ENCODE results near the gene CYFIP1. TPM values are rescaled to one million over a fixed set of nuclear protein-coding genes. Genes with fewer than 3 reads are reported as not detected.
"Not testable (repeated sequence)": the region's sequence is repeated elsewhere in the genome, so short reads cannot be mapped to it uniquely, and the experiment has no call there.

Gene CYFIP1
- total RNA-seq, 1 donor from 2014 or later: 59.5 TPM

DNA sequence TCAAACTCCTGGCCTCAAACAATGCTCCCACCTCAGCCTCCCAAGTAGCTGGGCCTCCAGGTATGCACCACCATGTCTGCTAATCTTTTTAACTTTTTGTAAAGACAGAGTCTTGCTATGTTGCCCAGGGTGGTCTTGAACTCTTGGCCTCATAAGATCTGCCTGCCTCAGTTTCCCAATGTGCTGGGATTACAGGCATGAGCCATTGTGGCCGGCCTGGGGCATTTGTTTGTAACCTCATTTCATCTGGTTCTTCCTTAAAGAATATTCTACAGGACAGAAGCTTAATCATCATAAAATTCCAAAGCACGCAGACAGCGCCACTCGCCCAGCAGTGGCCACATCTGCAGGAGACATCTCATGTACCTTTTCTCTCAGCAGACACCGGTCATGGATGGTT lies 23.6 kb upstream of the CYFIP1 start:
- DNase-seq (ENCODE audit: low read depth) (no peak), FAIRE-seq (no peak)
- TF ChIP-seq, protein P1, sequence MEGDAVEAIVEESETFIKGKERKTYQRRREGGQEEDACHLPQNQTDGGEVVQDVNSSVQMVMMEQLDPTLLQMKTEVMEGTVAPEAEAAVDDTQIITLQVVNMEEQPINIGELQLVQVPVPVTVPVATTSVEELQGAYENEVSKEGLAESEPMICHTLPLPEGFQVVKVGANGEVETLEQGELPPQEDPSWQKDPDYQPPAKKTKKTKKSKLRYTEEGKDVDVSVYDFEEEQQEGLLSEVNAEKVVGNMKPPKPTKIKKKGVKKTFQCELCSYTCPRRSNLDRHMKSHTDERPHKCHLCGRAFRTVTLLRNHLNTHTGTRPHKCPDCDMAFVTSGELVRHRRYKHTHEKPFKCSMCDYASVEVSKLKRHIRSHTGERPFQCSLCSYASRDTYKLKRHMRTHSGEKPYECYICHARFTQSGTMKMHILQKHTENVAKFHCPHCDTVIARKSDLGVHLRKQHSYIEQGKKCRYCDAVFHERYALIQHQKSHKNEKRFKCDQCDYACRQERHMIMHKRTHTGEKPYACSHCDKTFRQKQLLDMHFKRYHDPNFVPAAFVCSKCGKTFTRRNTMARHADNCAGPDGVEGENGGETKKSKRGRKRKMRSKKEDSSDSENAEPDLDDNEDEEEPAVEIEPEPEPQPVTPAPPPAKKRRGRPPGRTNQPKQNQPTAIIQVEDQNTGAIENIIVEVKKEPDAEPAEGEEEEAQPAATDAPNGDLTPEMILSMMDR (IDR thresholded peaks at IDR 0.05; ENCODE audit: insufficient read depth, low read length, severe bottlenecking): no peak
- peaks cover 12% of the 10 kb centered on the region for H3K36me3 ChIP-seq (ENCODE audit: control insufficient read depth, insufficient read depth, low read length)
- H3K27me3 ChIP-seq (ENCODE audit: control insufficient read depth, insufficient read depth, low read length): no peaks in the 10 kb centered on the region
- no peak overlapping the region for H3K4me3 ChIP-seq (ENCODE audit: low read depth, low read length)

DNA sequence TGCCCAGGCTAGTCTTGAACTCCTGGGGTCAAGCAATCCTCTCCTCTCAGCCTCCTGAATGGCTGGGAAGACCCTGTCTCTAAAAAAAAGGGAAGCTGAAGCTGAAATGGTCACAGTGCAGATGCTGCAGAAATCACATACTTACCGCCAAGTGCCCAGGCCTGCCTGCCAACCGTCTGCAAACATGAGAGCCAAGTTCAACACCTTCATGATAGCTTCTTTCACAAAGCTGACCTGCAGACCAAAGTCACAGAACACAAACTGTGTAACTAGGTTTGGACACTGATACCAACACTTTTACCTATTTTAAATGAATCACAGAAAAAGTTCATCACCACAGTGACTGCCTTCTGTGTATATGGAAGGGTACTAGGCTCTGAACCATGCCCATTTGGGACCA lies 22.8 kb upstream of the CYFIP1 start:
- TF ChIP-seq, protein P1 (IDR thresholded peaks at IDR 0.05; ENCODE audit: insufficient read depth, low read length, severe bottlenecking): no peak
- no peak for DNase-seq (ENCODE audit: low read depth)
- Histone ChIP-seq H3K4me3 (ENCODE audit: low read depth, low read length) (no peak overlapping the region), H3K27me3 (ENCODE audit: control insufficient read depth, insufficient read depth, low read length) (no peaks in the 10 kb centered on the region), H3K36me3 (ENCODE audit: control insufficient read depth, insufficient read depth, low read length) (peaks cover 12% of the 10 kb centered on the region)
- no peak for FAIRE-seq

DNA sequence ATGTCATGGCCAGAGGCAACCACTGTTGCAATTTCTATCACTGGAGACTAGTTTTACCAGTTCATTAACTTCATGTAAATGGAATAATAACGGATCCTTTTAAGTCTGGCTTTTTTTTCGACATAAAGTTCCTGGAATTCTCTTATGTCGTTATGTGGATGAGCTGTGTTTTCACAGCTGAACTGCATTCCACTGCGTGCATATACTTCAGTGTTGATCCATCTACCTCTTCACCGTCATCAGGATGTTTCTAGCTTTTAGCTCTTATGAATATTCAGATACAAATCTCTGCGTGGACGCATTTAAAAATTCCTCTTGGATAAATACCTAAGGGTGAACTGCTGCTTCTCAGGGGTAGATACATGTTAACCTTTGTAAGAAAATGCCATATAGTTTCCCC lies 15.6 kb upstream of the CYFIP1 start:
- TF ChIP-seq, protein P1 (IDR thresholded peaks at IDR 0.05; ENCODE audit: insufficient read depth, low read length, severe bottlenecking): no peak
- H3K27me3 ChIP-seq (ENCODE audit: control insufficient read depth, insufficient read depth, low read length): no peaks in the 10 kb centered on the region
- DNase-seq (ENCODE audit: low read depth) (no peak), FAIRE-seq (no peak)
- H3K36me3 ChIP-seq (ENCODE audit: control insufficient read depth, insufficient read depth, low read length): no peaks in the 10 kb centered on the region
- H3K4me3 ChIP-seq (ENCODE audit: low read depth, low read length): no peak overlapping the region

DNA sequence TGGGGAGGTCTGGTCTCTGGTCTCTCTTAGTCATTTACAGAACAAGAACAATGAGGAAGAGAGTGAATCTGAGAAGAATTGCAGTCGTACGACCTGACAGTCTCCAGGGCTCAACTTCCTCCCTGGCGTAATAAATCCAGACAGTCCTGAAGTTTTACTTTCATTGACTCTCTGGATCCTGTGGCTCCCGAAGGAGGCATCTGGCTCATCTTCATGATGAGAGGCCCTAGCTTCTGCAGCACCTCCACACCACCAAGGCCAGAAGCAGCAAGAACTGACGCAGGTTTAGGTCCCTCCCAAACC lies 11.8 kb upstream of the CYFIP1 start:
- Histone ChIP-seq H3K4me3 (ENCODE audit: low read depth, low read length) (no peak overlapping the region), H3K36me3 (ENCODE audit: control insufficient read depth, insufficient read depth, low read length) (no peaks in the 10 kb centered on the region), H3K27me3 (ENCODE audit: control insufficient read depth, insufficient read depth, low read length) (no peaks in the 10 kb centered on the region)
- DNase-seq (ENCODE audit: low read depth): no peak
- TF ChIP-seq, protein P1 (IDR thresholded peaks at IDR 0.05; ENCODE audit: insufficient read depth, low read length, severe bottlenecking): no peak
- FAIRE-seq: no peak

DNA sequence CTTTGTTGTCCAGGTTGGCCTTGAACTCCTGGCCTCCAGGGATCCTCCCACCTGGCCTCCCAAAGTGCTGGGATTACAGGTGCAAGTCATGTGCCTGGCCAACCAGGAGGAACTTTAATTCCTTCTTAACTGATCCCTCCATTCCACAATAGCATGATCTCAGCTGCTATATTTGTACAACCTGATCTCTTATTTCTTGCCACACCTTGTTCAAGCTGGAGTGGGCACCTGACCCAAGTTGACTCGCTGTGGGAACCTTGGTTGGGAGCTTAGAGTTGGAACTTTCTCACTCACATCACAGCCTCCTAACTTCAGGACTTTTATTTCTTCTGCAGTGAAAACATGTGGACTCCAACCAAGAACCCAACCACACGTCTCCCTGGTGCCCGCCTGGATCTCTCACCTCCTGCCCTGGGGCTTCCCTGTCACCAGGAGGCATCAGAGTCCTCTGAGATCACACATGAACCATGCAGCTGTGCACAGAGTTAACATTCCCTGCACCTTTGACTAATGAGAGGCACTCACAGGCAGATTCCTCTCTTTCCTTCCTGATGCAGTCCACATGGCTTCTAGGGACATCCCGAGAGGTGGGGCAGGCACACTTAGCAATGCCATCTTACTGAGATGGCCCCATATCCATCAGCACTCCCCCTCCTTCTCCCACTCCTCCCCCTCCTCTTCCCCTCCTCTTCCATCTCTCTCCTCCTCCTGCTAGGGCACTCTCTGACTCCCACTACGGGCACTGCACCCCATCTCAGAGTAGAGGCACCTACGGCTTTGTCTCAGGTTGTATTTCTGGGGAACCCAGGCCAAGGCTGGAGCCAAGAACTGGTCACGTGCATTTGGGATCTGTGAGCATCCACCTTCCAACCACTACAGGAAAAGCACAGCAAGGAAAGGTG lies 9.7 kb upstream of the CYFIP1 start:
- TF ChIP-seq, protein P1 (IDR thresholded peaks at IDR 0.05; ENCODE audit: insufficient read depth, low read length, severe bottlenecking): peak; percentile 16
- H3K27me3 ChIP-seq (ENCODE audit: control insufficient read depth, insufficient read depth, low read length): no peaks in the 10 kb centered on the region
- FAIRE-seq (no peak), DNase-seq (ENCODE audit: low read depth) (peak; percentile 15)
- H3K4me3 ChIP-seq (ENCODE audit: low read depth, low read length): no peak overlapping the region
- no peaks in the 10 kb centered on the region for H3K36me3 ChIP-seq (ENCODE audit: control insufficient read depth, insufficient read depth, low read length)

DNA sequence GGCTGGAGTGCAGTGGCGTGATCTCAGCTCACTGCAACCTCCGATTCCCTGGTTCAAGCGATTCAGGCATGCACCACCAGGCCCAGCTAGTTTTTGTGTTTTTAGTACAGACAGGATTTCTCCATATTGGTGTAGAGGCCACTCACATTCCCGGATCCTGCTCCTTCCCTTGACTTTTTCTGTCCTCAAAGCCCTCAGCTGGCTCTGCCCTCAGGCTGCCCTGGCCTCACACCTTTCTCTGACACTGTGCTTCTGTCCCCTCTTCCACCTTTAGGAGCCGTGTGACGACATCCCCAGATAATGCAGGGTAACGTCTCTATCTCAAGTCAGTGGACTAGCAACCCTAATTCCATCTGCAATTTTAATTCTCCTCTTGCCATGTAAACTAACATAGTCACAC lies 8.6 kb upstream of the CYFIP1 start:
- TF ChIP-seq, protein P1 (IDR thresholded peaks at IDR 0.05; ENCODE audit: insufficient read depth, low read length, severe bottlenecking): no peak
- FAIRE-seq (no peak), DNase-seq (ENCODE audit: low read depth) (no peak)
- H3K4me3 ChIP-seq (ENCODE audit: low read depth, low read length): no peak overlapping the region
- no peaks in the 10 kb centered on the region for H3K36me3 ChIP-seq (ENCODE audit: control insufficient read depth, insufficient read depth, low read length)
- H3K27me3 ChIP-seq (ENCODE audit: control insufficient read depth, insufficient read depth, low read length): no peaks in the 10 kb centered on the region

DNA sequence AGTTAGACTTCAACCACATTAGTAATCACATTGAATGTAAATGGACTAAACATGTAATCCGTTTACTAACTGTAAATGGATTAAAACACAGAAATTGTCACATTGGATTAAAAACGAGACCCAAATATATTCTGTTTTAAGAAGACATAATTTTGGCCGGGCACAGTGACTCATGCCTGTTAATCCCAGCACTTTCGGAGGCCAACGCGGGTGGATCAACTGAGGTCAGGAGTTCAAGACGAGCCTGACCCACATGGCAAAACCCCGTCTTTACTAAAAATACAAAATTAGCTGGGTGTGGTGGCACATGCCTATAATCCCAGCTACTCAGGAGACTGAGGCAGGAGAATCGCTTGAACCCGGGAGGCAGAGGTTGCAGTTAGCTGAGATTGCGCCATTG lies 1.8 kb upstream of the CYFIP1 start:
- not testable (repeated sequence) for DNase-seq (ENCODE audit: low read depth); H3K4me3 ChIP-seq (ENCODE audit: low read depth, low read length)

More for the DNA sequence above, 1.8 kb upstream of the CYFIP1 start:
- H3K36me3 ChIP-seq (ENCODE audit: control insufficient read depth, insufficient read depth, low read length); FAIRE-seq; H3K27me3 ChIP-seq (ENCODE audit: control insufficient read depth, insufficient read depth, low read length): not testable (repeated sequence)
